DOHH2 (cell line): Measurements from ENCODE around the gene AIRE.

Experiments used
- H3F3A ChIP-seq: fragments of 200-600 bp; sonication (generic), shearing (Covaris generic); 2 replicates; pipeline ENCODE4 v1.6.0; 2016; ENCODE audit warnings: antibody characterized with exemption, mild to moderate bottlenecking; ENCODE audit not compliant: control insufficient read depth, insufficient read depth
- H3K27ac ChIP-seq: fragments of 200-600 bp; sonication (generic); 2 replicates; pipeline ENCODE4 v1.5.1; 2014; ENCODE audit warnings: low read depth, mild to moderate bottlenecking, low read length, moderate library complexity
- H3K27me3 ChIP-seq: fragments of 200-600 bp; sonication (generic); 2 replicates; pipeline ENCODE4 v1.6.1; 2014; ENCODE audit warnings: mild to moderate bottlenecking, low read length, mixed read lengths; ENCODE audit not compliant: control insufficient read depth
- H3K36me3 ChIP-seq: fragments of 200-600 bp; sonication (generic); 2 replicates; pipeline ENCODE4 v1.6.1; 2014; ENCODE audit warnings: mild to moderate bottlenecking, low read length, moderate library complexity, mixed read lengths; ENCODE audit not compliant: control insufficient read depth
- H3K4me1 ChIP-seq: fragments of 200-600 bp; sonication (generic); 2 replicates; pipeline ENCODE4 v1.6.1; 2014; ENCODE audit warnings: mild to moderate bottlenecking, low read length, mixed read lengths; ENCODE audit not compliant: control insufficient read depth
- H3K4me2 ChIP-seq: fragments of 200-600 bp; sonication (generic); 2 replicates; pipeline ENCODE4 v1.6.0; 2014; ENCODE audit warnings: mild to moderate bottlenecking, low read length, moderate library complexity
- H3K4me3 ChIP-seq: fragments of 200-600 bp; sonication (generic); 2 replicates; pipeline ENCODE4 v1.5.1; 2014; ENCODE audit warnings: mild to moderate bottlenecking, low read length, mixed read lengths
- H3K79me2 ChIP-seq: fragments of 200-600 bp; sonication (generic); 2 replicates; pipeline ENCODE4 v1.6.1; 2014; ENCODE audit warnings: mild to moderate bottlenecking, low read length, mixed read lengths; ENCODE audit not compliant: control insufficient read depth
- H3K9me2 ChIP-seq: fragments of 200-600 bp; sonication (generic); replicated peaks from 2 replicates; pipeline ENCODE4 v1.6.1; 2014; ENCODE audit warnings: mild to moderate bottlenecking, low read length, mixed read lengths; ENCODE audit not compliant: control insufficient read depth
- H3K9me3 ChIP-seq: fragments of 200-600 bp; sonication (generic); 2 replicates; pipeline ENCODE4 v1.6.1; 2014; ENCODE audit warnings: antibody characterized with exemption, low read length, mixed read lengths; ENCODE audit not compliant: control insufficient read depth, insufficient read depth
- H4K20me1 ChIP-seq: fragments of 200-600 bp; sonication (generic); 2 replicates; pipeline ENCODE4 v1.6.0; 2014; ENCODE audit warnings: low read depth, mild to moderate bottlenecking, antibody characterized with exemption, low read length, moderate library complexity; ENCODE audit not compliant: control insufficient read depth, insufficient read depth
- EZH2phosphoT487 ChIP-seq: fragments of 200-600 bp; sonication (generic); IDR thresholded peaks from 2 replicates; pipeline ENCODE4 v1.6.1; 2017; ENCODE audit warnings: borderline replicate concordance, mild to moderate bottlenecking, antibody characterized with exemption, low read length, moderate library complexity, mixed read lengths
- TF ChIP-seq, protein P1 (sequence below): fragments of 200-600 bp; sonication (generic); IDR thresholded peaks from one replicate; pipeline ENCODE4 v1.5.1; 2014; ENCODE audit warnings: antibody characterized with exemption, mild to moderate bottlenecking, low read depth, low read length; ENCODE audit not compliant: poor library complexity, severe bottlenecking

Gene AIRE

GRCh38 chr21:44334329-44335030, 48.8 kb downstream of the AIRE start:
- H3F3A ChIP-seq: peaks cover 14% of the 10 kb centered on the region
- no peaks in the 10 kb centered on the region for H3K9me2 ChIP-seq
- H3K36me3 ChIP-seq: peaks cover 4% of the 10 kb centered on the region; the same call in 1 of the 2 replicates
- no peaks in the 10 kb centered on the region for H3K9me3 ChIP-seq
- TF ChIP-seq, protein P1, sequence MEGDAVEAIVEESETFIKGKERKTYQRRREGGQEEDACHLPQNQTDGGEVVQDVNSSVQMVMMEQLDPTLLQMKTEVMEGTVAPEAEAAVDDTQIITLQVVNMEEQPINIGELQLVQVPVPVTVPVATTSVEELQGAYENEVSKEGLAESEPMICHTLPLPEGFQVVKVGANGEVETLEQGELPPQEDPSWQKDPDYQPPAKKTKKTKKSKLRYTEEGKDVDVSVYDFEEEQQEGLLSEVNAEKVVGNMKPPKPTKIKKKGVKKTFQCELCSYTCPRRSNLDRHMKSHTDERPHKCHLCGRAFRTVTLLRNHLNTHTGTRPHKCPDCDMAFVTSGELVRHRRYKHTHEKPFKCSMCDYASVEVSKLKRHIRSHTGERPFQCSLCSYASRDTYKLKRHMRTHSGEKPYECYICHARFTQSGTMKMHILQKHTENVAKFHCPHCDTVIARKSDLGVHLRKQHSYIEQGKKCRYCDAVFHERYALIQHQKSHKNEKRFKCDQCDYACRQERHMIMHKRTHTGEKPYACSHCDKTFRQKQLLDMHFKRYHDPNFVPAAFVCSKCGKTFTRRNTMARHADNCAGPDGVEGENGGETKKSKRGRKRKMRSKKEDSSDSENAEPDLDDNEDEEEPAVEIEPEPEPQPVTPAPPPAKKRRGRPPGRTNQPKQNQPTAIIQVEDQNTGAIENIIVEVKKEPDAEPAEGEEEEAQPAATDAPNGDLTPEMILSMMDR: no peak
- TF ChIP-seq EZH2phosphoT487: no peak
- no peak overlapping the region for H3K27ac ChIP-seq
- no peaks in the 10 kb centered on the region for H3K79me2 ChIP-seq
- H3K4me3 ChIP-seq: no peak overlapping the region
- H3K4me1 ChIP-seq: peaks cover 10% of the 10 kb centered on the region
- H4K20me1 ChIP-seq: no peaks in the 10 kb centered on the region
- no peak overlapping the region for H3K4me2 ChIP-seq
- H3K27me3 ChIP-seq: no peaks in the 10 kb centered on the region

GRCh38 chr21:44335266-44336059, 49.8 kb downstream of the AIRE start:
- TF ChIP-seq, protein P1: no peak
- no peak for TF ChIP-seq EZH2phosphoT487
- no peak overlapping the region for H3K4me3 ChIP-seq
- H3K4me2 ChIP-seq: no peak overlapping the region
- H3K36me3 ChIP-seq: peaks cover 4% of the 10 kb centered on the region; the same call in 1 of the 2 replicates
- H3K4me1 ChIP-seq: peaks cover 19% of the 10 kb centered on the region
- no peaks in the 10 kb centered on the region for H3K27me3 ChIP-seq
- no peaks in the 10 kb centered on the region for H3K9me2 ChIP-seq
- no peak overlapping the region for H3K27ac ChIP-seq
- H3K9me3 ChIP-seq: no peaks in the 10 kb centered on the region
- no peaks in the 10 kb centered on the region for H3K79me2 ChIP-seq
- H4K20me1 ChIP-seq: no peaks in the 10 kb centered on the region
- H3F3A ChIP-seq: peaks cover 17% of the 10 kb centered on the region

- Histone ChIP-seq H3K4me2 (no peak overlapping the region), H3K79me2 (no peaks in the 10 kb centered on the region), H3F3A (peaks cover 17% of the 10 kb centered on the region), H3K27ac (no peak overlapping the region), H3K36me3 (peaks cover 4% of the 10 kb centered on the region; the same call in 1 of the 2 replicates), H3K27me3 (no peaks in the 10 kb centered on the region), H4K20me1 (no peaks in the 10 kb centered on the region), H3K9me2 (no peaks in the 10 kb centered on the region), H3K9me3 (no peaks in the 10 kb centered on the region), H3K4me1 (peaks cover 20% of the 10 kb centered on the region), H3K4me3 (no peak overlapping the region)
- no peak for TF ChIP-seq EZH2phosphoT487
- TF ChIP-seq, protein P1: no peak
Observed at GRCh38 chr21:44337449-44337848, 51.8 kb downstream of the AIRE start.
